Small intestine (tissue), 7 donors: ENCODE data around the gene KCNJ11. TPM values are rescaled to one million over a fixed set of nuclear protein-coding genes. Genes with fewer than 3 reads are reported as not detected.

Source experiments
- DNase-seq, 2 donors: peaks; one replicate each; pipeline versions ENCODE4 v3.0.0 to v3.0.0-alpha.2; 2013
- FAIRE-seq: peaks from 2 replicates; lab custom pipeline; 2012; peaks lifted over from hg19 to GRCh38; lab: Jason Lieb, UNC
- H3K27ac ChIP-seq, 3 donors: one replicate each; pipeline ENCODE4 v1.5.1; 2013; ENCODE audit warnings: low read length in 2 of 3, mild to moderate bottlenecking in 2 of 3, control low read depth in 1 of 3, inconsistent platforms in 1 of 3, low read depth in 1 of 3, moderate library complexity in 1 of 3
- H3K27me3 ChIP-seq, 3 donors: one replicate each; pipeline ENCODE4 v1.6.1; 2013; ENCODE audit warnings: low read length in 3 of 3, inconsistent platforms in 1 of 3; ENCODE audit not compliant: control insufficient read depth in 3 of 3, insufficient read depth in 3 of 3
- H3K36me3 ChIP-seq, 3 donors: one replicate each; pipeline ENCODE4 v1.6.1; 2013; ENCODE audit warnings: low read length in 3 of 3, inconsistent platforms in 1 of 3, low read depth in 1 of 3, mild to moderate bottlenecking in 1 of 3, moderate library complexity in 1 of 3; ENCODE audit not compliant: control insufficient read depth in 3 of 3, insufficient read depth in 2 of 3
- H3K4me1 ChIP-seq, 3 donors: one replicate each; pipeline ENCODE4 v1.6.1; 2013; ENCODE audit warnings: low read length in 2 of 3, inconsistent platforms in 1 of 3, low read depth in 1 of 3, mild to moderate bottlenecking in 1 of 3, moderate library complexity in 1 of 3; ENCODE audit not compliant: control insufficient read depth in 3 of 3, insufficient read depth in 2 of 3
- H3K4me3 ChIP-seq, 3 donors: one replicate each; pipeline ENCODE4 v1.5.1; 2013; ENCODE audit warnings: low read length in 3 of 3, control low read depth in 1 of 3, inconsistent platforms in 1 of 3, low read depth in 1 of 3, mild to moderate bottlenecking in 1 of 3, moderate library complexity in 1 of 3
- H3K9me3 ChIP-seq, 2 donors: one replicate each; pipeline ENCODE4 v1.6.1; 2013; ENCODE audit warnings: low read depth in 1 of 2, low read length in 1 of 2; ENCODE audit not compliant: control insufficient read depth in 2 of 2, insufficient read depth in 1 of 2
- WGBS, 3 donors: extraction: QIAGEN DNeasy Blood & Tissue Kit; methylation state at CpG; one replicate each; pipeline ENCODE4 v1.1.7; 2013; 5-methylcytosine and 5-hydroxymethylcytosine counted together
- polyA plus RNA-seq, 4 donors: library from polyadenylated mRNA; stranded (reverse) in 3 of 4; unstranded in 1 of 4; fragments of 200-250 nt in 3 of 4; fragments of 120-200 nt in 1 of 4; gene quantifications; one replicate each; pipeline versions ENCODE4 v1.2.1 to v1.2.3, GENCODE V29; 2013
- donor health status: healthy with polysubstance abuse.
- donor health status: control.
- donor health status: control.
- donor health status: Bipolar disorder and iron deficiency.
- donor health status: healthy.

KCNJ11 gene
- polyA plus RNA-seq, 4 donors: 1.9 to 3.7 TPM; not detected in 2

DNA sequence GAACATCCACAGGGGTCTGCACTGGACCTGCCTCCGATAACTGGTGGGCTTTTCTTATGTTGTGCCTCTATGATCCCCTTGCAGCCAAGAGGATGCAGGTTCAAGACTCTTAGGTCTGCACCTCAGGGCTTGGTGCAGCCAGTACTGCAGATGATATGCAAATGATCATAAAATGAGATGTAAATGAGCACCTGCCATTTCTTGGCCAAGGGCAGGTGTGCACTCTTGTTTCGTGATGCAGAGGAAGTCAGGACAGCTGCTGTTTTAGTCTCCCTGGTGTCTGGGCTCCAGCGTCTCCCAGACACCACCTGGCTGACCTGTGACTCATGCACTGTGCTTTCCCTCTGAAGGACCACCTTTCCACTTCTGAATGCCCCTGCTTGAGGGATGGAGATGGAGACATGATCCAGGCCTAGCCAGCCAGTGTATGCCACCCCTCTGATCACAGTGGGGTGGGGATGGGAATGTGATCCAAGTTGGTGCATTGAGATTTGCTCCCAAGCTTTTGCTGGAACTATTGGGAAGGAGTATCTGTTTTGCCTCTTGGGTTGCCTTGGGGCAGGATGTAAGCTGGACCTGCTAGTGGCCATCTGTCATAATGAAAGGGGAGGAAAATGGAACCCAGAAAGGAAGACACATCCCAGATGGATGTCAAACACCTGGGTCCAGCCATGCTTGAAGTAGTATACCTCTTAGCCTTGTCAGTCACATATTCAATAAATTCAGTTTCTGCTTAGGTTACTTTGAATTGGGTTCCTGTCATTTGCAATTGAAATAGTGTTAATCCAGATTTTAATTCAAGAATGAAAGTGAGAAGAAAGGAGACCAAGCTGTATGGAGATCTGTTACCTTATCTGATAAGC, 3.3 kb upstream of the KCNJ11 start:
- DNase-seq: no peak
- no peak for FAIRE-seq

DNA sequence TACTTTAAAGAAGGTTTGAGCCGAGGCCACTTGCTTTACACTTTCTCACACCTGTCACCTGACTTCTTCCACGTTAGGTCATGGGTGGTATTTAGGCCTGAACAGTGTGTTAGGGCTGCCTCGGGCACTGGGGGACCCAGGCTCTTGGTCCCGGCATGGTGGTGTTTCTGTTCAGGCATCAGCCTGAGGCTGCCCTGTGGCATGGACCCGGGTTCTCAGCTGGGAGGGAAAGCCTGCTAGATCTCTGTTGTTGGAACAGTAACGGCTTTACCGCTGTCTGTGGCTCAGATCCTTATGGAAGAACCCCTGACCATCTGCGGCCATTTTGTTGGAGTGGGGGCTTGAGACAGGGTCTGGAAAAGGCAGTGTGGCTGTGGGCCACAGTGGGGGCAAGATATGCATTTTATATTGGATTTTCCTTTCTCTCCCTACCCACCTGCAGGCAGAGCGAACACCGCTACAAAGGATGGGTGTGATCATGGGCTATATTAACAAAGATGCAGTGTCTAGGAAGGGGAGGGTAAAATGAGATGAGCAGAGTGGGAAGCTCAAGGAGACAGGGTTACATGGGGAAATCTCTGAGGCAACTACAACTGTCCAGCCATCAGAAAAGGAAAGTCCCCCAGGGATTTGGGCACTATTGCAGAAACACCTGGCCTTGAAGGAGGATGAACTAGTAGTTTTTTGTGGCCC, 1.6 kb upstream of the KCNJ11 start:
- Histone ChIP-seq H3K36me3 (peaks cover 0 to 19% (median 0%) of the 10 kb centered on the region in 3 donors), H3K9me3 (peaks cover 0 to 4% of the 10 kb centered on the region in 2 donors), H3K27ac (no peak overlapping the region), H3K4me1 (peaks cover 0 to 4% (median 0%) of the 10 kb centered on the region in 3 donors), H3K27me3 (no peaks in the 10 kb centered on the region), H3K4me3 (no peak overlapping the region)
- DNase-seq (no peak), FAIRE-seq (no peak)
- 51 to 62% (median 59%) methylated on average over 10 of the region's 10 CpGs for WGBS, 3 donors

More for the DNA sequence above, 3.3 kb upstream of the KCNJ11 start:
- WGBS, 3 donors: 39 to 73% (median 42%) methylated on average over 3 of the region's 3 CpGs
- H3K27ac ChIP-seq: no peak overlapping the region
- H3K9me3 ChIP-seq: peaks cover 0 to 4% of the 10 kb centered on the region in 2 donors
- H3K27me3 ChIP-seq: no peaks in the 10 kb centered on the region
- H3K4me1 ChIP-seq: peaks cover 0 to 4% (median 0%) of the 10 kb centered on the region in 3 donors
- peaks cover 0 to 6% (median 0%) of the 10 kb centered on the region in 3 donors for H3K36me3 ChIP-seq
- H3K4me3 ChIP-seq: no peak overlapping the region

DNA sequence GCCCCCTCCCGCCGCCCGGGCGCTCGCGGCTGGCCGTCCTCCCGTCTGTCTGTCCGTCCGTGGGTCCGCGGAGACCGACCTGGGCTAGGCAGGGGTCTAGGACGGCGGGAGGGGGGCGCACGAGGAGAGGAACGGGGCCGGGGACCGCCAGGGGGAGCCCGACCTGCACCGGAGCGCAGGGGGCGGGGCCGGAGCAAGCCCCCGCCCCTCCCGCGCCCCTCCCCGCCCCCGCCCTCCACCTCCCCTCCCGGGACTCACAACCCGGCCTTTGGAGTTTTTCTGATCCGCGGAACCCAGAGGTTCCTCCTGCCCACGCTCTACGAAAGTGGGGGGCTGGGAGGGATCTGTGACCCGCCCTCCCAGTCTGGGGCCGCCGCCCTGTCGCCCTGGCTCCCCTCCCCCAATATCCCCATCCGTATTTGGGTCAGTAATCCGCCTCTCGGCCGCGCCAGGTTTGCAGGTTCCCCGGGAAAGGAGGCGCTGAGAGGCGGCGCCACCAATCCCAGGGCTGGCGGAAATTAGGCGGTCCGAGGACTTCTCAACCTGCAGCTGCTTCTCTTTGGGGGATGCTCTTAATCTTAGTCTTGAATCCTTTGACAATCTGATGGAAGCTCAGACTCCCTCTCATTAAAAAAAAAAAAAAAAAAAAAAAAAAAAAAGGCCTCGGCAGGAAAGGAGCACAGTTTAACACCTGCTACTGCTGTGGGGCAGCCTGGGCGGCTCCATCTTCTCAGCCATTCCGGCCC, 925 bp upstream of the KCNJ11 start:
- no peaks in the 10 kb centered on the region for H3K27me3 ChIP-seq
- peaks cover 0 to 19% (median 0%) of the 10 kb centered on the region in 3 donors for H3K36me3 ChIP-seq
- H3K9me3 ChIP-seq: peaks cover 0 to 4% of the 10 kb centered on the region in 2 donors
- H3K4me1 ChIP-seq: peaks cover 0 to 4% (median 0%) of the 10 kb centered on the region in 3 donors
- DNase-seq (peak; percentile 75 to 90), FAIRE-seq (no peak)
- peak overlapping the region in 2 of 3 donors; percentile 24 to 55 for H3K27ac ChIP-seq
- 1 to 3% (median 2%) methylated on average over 33 to 54 of the region's 55 CpGs for WGBS, 3 donors
- peak overlapping the region; percentile 44 to 69 (median 51) for H3K4me3 ChIP-seq

DNA sequence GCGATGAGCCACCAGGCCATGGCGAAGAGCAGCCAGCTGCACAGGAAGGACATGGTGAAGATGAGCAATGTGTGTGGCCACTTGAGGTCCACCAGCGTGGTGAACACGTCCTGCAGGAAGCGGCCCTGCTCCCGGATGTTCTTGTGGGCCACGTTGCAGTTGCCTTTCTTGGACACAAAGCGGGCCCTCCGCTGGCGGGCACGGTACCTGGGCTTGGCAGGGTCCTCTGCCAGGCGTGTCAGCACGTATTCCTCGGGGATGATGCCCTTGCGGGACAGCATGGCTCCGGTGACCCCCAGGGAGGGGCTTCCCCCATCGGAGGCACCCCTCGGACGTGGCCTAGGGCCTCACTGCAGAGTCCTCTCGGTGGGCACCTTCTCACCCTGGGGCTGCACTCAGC, 648 bp downstream of the KCNJ11 start:
- Histone ChIP-seq H3K4me3 (no peak overlapping the region), H3K27ac (no peak overlapping the region), H3K9me3 (peaks cover 0 to 4% of the 10 kb centered on the region in 2 donors), H3K36me3 (peaks cover 0 to 21% (median 0%) of the 10 kb centered on the region in 3 donors), H3K27me3 (no peaks in the 10 kb centered on the region), H3K4me1 (peaks cover 0 to 4% (median 0%) of the 10 kb centered on the region in 3 donors)
- no peak for FAIRE-seq
- 83 to 93% (median 92%) methylated on average over 20 of the region's 20 CpGs for WGBS, 3 donors
- no peak for DNase-seq

DNA sequence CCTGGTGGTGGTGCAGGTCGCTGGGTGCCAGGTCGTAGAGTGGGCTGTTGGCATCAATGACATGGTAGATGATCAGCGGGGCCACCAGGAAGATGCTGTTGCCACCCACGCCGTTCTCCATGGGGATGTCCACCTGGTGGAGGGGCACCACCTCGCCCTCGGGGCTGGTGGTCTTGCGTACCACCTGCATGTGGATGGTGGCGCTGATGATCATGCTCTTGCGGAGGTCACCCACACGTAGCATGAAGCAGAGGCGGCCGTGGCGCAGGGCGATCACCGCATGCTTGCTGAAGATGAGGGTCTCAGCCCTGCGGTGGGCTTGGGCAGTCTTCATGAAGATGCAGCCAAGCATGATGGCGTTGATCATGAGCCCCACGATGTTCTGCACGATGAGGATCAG, 1.2 kb downstream of the KCNJ11 start:
- Histone ChIP-seq H3K9me3 (no peaks in the 10 kb centered on the region), H3K27ac (no peak overlapping the region), H3K4me1 (peaks cover 0 to 4% (median 0%) of the 10 kb centered on the region in 3 donors), H3K36me3 (peaks cover 0 to 24% (median 0%) of the 10 kb centered on the region in 3 donors), H3K27me3 (no peaks in the 10 kb centered on the region), H3K4me3 (no peak overlapping the region)
- no peak for FAIRE-seq
- DNase-seq: no peak
- 96 to 97% (median 97%) methylated on average over 20 of the region's 20 CpGs for WGBS, 3 donors

DNA sequence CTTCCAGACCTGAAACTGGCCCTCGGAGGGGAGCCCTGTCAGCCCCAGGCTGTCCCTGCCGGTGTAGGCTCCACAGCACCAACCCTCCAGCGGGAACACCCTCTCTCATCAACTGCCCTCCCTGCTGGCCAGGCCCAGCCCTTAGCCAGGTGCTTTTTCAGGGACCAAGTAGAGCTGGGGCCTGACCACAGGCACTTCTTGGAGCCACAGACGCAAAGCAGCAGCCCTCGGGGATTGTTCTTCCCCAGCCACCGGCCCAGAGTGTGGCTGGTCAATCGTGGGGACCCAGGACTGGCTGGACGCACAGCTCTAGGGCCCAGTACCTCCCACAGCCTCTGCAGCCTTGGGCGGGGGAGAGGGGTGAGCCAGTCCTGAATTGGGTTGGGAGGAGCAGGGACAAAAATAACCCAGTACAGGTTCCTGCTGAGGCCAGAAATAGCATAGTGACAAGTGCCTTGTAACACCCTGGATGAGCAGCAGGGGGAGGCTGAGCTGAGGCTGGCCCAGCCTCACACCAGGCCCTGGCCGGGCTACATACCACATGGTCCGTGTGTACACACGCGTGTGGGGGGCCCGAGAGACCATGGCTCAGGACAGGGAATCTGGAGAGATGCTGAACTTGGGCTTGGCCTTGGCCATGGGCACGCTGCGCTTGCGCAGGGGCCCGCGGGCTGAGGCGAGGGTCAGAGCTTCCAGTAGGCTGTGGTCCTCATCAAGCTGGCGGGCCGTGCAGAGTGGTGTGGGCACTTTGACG, 2.0 kb downstream of the KCNJ11 start:
- H3K4me1 ChIP-seq: peaks cover 0 to 4% (median 0%) of the 10 kb centered on the region in 3 donors
- H3K36me3 ChIP-seq: peaks cover 0 to 30% (median 0%) of the 10 kb centered on the region in 3 donors
- H3K27me3 ChIP-seq: no peaks in the 10 kb centered on the region
- WGBS, 3 donors: 68 to 73% (median 71%) methylated on average over 23 of the region's 23 CpGs
- H3K27ac ChIP-seq: no peak overlapping the region
- DNase-seq (peak; percentile 51 to 70), FAIRE-seq (no peak)
- no peaks in the 10 kb centered on the region for H3K9me3 ChIP-seq
- no peak overlapping the region for H3K4me3 ChIP-seq

DNA sequence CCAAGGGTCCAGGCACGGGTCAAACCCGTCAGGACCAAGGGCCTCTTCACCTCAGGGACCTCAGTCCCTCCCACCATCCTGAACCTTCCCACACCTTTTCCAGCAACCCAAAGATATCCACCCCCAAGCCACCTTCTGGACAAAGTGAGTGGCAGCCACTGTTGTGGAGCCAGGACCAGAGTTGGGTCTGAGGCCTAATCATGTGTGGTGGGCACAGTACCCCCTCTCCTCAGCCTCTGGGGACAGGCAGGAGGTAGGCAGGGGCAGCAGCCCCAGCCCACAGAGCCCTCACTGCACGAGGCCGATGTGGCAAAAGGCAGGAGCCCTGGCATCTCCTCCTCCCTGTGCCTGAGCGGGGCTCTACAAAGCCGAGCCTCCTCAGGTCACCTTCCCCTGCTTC, 2.5 kb downstream of the KCNJ11 start:
- Histone ChIP-seq H3K4me3 (no peak overlapping the region), H3K9me3 (no peaks in the 10 kb centered on the region), H3K4me1 (peaks cover 0 to 4% (median 0%) of the 10 kb centered on the region in 3 donors), H3K27me3 (no peaks in the 10 kb centered on the region), H3K27ac (no peak overlapping the region), H3K36me3 (peaks cover 0 to 30% (median 3%) of the 10 kb centered on the region in 3 donors)
- no peak for FAIRE-seq
- 73 to 87% (median 78%) methylated on average over 6 of the region's 6 CpGs for WGBS, 3 donors
- no peak for DNase-seq
